Measurements from ENCODE around the gene TTLL5.

The TTLL5 gene

DNA sequence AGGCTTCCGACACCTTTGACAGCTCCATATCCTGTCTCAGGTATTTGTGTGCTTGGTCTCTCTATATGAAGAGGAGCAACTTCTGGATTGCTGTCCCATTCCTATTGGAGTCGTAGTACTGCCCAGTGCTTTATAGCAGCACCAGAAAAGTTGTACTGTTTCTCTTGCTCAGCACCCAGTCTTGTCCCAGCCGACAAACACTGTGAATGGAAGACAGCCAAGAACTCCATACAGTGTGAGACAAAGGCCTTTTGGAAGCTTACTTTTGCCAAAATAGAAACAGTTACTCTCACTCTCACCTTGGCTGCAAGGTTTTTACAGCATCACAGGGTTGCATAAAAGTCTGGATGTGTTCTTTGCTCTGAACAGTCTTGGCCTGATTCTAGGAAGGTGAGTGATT, 215.5 kb downstream of the TTLL5 start:
- no peak for DNase-seq

DNA sequence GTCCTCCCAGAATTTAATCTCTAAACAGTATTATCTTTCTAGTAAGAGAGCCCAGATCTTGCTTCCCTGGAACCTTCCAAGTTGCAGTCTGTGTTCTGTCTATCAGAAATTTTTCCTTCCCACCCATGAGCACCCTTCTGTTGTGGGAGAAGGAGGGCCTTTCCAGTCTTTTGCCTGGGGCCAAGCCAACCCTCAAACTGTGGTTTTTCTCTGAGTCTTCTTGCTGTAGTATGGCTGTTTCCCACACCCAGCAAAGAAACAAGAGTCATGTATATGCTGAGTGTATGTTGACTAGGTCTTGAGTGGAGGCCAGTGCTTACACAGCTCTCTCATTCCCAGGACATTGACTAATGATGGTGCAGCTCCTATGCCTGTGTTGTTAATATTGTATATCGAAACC, 216.2 kb downstream of the TTLL5 start:
- peak; percentile 60 for DNase-seq

DNA sequence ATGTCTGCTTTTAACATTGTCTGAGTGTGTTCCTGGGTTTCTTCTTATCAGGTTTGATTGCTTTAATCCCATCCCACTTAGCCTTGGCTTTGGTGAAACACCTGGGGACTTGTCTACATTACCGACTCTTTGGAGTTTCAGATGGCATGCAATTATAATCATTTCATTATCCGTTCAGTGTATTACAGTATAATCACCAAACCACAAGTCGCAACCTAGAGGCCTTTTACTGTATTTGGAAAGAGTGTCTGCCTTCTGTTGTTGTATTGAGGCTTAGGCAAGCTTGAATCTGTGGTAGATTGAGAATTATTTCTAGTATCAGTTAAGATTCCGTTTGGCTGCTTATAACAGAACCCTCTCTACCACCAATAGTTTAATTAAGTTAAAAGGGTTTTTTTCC, 216.8 kb downstream of the TTLL5 start:
- no peak for DNase-seq

DNA sequence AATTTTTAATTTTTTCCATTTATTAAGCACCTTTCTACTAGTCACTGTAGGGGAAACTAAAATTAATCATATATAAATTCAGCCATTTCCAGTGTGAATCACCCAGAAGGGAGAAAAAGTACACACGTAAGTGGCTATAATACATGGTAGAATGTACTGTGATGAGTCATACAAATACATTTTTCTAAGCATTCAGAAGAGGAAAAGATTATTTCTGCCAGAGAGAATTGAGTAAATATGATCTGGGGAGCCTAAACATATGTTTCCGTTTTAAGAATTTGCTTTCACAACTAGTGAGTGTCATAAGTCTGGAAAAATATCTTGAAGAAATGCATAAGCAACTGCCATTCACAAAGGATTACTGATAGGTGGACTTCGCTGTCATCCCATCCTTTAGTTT, 218.0 kb downstream of the TTLL5 start:
- no peak for DNase-seq

- DNase-seq, result no peak
Measured at GRCh38 chr14:75880512-75880911, 219.5 kb downstream of the TTLL5 start.

DNA sequence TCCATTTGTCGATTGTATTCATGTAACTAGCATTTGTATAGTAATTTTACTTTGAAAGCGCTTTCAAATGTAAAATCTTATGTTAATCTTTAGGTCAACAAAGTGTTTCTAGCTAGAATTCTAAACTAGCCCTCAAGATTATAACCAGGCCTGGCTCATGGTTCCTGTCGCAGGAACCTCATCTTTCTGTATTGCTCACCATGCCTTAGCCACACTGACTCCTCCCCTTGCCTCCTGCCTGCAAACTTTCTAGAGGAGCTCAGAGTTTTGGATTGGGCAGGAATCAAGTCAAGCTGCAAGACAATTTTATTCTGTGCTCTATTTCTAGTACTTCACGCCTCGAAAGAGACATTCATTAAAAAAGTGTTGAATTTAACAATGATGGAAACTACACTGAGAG, 220.9 kb downstream of the TTLL5 start:
- no peak for DNase-seq

DNA sequence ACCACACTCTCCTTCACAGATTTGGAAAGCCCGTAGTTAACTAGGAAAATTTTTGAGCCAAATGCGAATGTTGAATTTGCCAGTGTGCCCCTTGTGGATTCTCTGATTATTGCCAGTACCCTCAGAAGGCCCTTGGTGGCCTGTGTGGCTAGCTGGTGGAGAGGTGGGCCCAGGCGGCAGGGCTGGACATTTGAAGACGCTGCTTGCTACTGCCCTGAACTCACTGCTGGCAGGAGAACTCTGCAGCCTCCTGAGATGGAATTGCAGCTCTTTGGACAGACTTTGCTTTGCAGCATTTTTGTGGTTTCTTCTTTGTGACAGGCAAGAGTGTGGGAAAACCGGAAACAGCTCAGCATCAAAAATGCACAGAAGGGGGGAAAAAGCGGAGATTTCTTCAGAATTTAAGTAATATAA, 223.2 kb downstream of the TTLL5 start:
- DNase-seq, result peak; percentile 69

- DNase-seq, result no peak
Measured at GRCh38 chr14:75885829-75886228, 224.8 kb downstream of the TTLL5 start.

- no peak for DNase-seq
Measured at GRCh38 chr14:75886636-75887348, 225.7 kb downstream of the TTLL5 start.

DNA sequence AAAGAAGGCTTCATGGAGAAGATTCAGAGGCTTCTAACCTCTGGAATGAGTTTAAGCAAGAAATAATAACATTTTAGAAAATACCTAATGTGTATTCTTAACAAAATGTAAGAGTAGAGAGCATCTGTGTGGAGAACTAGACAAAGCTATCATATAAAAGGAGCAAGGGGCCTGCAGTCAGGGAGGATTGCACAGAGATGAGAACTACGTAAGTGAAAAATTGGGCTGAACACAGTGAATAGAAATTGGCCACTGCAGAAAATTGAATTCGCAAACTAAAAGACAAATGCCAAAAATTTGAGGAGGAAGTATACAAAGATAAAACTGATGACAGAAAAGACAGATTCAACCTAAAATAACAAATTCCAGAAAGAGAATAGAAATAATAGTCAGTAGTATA, 227.9 kb downstream of the TTLL5 start:
- no peak for DNase-seq

DNA sequence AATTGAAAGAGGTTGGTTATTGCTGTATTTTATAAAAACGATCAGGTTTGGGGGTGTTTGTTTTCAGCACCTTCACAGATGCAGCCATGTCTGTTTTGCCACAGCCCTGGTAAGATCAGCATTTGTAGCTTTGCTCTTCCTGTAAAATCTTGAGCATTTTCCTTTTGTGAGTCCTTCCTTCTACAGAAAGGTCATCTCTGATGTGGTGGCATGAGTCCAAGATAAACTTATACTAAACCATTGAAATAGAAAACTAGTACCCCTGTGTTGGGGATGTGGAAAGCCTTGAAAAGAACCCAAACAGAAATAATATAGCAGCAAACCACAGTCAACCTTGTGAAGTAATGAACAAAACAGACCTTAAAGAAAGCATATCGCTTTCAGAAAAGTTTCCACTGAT, 235.3 kb downstream of the TTLL5 start:
- no peak for DNase-seq

DNA sequence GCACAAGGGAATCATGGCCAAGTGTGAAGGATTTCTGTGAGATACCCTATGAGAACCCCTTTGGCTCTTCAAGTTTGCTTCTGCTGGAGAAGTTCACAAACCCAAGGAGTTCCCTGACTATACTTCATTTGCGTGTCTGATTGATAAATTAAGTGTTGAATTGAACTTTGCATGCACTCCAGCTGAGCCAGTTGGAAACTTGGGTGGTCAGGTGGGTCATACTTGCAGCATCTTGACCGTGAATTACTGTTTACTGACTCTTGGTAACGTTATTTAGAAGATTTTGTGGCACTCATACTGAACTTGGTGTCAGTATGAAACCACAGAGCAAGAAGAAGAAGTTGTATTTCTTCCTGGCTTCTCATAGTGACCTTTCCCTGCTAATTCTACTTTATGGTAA, 243.3 kb downstream of the TTLL5 start:
- no peak for DNase-seq

DNA sequence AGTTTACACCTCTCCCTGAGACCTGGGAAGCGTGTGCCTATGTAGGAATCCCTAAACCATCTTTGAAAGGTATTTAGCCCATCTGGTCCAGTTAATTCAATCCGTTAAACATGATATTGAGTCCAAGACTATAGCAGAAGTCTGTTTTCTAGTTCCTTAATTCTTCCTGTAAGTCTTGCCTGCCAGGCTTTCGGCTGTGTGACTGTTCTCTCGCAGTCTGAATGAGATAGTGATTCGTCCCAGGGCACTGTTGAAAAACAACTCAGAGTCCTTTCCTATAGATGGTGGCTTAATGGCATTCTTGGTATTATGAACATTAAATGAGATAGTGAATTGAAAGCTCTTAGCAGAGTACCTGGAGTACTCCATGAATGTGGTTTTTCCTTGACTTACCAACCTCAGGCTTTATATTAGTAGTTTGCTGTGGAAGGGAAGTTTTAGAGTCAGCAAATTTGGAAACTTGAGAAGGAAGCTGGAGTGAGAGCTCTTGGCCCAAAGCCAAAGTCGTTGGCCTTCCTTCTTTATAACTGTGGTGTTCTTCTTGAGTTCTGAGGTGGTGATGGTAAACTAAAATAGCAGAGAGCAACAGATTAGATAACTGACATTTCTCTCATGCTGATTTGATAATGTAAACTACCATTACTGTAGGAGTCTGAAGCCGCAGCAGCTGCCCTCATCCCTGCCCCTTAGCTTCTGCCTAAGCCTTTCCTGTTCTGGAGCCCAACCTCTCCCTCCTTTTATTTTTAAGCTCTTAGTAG, 244.3 kb downstream of the TTLL5 start:
- DNase-seq, result no peak

DNA sequence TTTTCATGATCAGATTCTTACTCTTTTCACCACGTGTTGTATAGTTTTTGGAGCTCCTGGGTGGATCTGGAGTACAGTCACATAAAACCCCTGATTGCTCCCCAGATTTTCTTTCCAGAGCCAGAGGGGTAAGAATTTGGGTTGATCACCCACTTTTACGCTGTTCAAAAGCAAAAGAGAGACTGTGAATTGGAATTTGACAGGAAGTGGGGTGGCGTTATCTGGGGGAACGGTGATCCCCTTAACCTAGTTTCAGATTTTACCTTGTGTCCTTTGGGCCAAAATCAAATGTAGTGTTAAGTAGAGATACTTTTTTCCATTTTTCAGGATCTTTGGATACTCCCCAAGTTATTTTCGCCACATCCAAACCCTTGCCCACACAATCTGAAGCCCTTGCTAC, 245.2 kb downstream of the TTLL5 start:
- DNase-seq, result no peak

DNA sequence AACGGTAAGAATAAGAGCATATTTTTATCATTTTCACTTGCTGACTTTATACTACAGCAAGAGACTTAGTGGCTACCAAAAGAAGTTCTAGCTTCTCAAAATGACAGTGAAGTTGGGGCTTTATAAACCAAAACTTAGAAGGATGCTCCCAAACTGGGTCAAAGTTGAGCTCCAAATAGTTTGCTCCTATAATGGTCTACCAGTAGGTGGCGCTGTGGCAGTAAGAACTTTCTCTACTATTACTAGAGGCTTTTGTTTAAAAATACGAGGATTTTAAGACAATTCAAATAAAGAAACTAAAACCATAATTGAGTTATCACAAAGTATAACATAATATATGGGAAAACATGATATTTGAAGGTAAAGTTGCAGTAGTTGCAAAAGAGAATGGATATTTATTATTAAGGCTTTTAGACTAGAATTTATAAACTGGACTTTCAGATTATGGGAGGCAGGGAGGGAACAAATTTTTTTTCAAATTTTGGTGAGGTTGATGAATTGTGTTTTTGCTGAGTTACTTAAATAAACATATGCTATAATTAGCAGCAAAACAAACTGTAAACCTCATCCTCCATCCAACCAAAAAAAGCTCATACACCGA, 245.7 kb downstream of the TTLL5 start:
- DNase-seq, result peak; percentile 67

DNA sequence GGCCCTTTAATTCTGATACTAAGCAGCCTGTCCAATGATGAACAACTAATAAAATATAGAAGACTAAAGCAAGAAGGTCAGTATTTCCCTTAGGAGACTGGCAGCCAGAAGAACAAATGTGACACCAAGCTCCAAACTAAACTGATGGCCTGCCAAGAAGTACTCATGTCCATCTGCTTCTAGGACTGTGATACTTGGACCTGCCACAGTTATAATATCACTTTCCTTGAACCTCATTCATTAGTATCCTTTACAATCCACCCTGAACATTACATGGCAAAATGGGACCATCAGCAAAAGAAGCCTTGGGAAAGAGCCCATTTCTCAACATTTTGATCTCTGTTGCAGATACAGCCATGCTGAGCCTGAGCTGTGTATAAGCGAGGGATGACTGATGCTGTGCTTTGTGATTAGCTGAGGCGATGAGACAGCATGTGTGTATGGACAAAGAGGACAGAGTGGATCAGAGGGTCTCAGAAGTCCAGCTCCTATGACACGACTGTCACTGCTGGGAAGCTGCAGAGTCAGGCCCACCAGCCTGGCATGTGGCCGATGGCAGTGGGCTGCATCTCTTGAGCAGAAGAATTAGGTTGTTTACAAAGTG, 246.8 kb downstream of the TTLL5 start:
- DNase-seq, result no peak

DNA sequence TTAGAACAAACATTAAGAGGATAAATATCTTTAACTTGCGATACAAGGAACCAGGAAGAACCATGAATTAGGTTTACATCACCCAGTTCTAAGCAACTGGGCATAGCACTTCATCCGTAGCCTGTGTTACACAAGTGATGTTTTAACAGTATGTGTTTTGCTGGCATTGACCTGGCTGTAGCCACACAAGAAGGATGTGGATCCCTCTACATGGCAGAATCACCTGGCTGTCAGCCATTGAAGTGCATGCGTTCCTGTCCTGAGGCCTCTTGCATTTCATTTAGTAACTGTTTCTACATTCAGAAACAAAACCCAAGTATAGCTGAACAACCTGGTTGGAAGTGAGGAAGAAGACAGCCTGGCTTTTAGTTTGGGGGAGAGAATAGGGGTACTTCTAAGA, 248.6 kb downstream of the TTLL5 start:
- no peak for DNase-seq

DNA sequence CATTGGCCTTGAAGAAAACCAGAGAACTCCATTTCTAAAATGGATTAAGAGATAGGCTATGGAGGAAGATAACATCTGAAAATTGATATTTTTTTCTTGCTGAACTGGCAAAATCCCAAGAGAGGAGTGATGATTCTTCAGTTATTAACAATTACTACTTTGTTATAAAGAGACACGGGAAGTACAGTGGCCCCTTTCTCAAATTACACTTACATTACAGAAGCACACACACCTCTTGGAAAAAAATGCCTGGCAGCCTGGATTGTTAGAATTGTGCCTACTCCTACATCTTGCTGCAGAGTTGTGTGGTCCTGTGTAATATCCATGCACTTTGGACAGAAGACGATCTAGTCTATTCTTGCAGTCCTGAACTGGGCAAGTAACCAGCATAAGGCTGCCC, 249.0 kb downstream of the TTLL5 start:
- DNase-seq, result no peak

- DNase-seq, result no peak
Measured at GRCh38 chr14:75911883-75912282, 250.8 kb downstream of the TTLL5 start.

DNA sequence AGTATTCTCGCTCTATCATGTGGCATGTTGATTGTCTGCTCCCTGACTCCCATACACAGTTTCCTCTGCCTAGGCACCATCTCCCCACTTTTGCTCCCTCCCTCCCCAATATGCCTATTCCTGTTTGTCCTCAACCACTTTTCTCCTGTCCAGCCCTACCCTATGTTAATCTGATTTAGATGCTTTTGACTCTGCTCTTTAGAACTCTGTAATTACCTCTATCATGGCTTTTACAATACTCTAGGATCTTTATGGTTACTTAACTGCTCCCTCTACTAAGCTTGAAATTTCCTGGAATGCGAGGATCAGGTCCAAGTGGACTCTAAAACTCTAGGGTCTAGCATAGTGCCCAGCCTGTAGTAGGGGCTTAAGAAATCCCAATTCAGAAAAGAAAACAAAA, 252.1 kb downstream of the TTLL5 start:
- no peak for DNase-seq

- no peak for DNase-seq
Measured at GRCh38 chr14:75915045-75915444, 254.0 kb downstream of the TTLL5 start.

DNA sequence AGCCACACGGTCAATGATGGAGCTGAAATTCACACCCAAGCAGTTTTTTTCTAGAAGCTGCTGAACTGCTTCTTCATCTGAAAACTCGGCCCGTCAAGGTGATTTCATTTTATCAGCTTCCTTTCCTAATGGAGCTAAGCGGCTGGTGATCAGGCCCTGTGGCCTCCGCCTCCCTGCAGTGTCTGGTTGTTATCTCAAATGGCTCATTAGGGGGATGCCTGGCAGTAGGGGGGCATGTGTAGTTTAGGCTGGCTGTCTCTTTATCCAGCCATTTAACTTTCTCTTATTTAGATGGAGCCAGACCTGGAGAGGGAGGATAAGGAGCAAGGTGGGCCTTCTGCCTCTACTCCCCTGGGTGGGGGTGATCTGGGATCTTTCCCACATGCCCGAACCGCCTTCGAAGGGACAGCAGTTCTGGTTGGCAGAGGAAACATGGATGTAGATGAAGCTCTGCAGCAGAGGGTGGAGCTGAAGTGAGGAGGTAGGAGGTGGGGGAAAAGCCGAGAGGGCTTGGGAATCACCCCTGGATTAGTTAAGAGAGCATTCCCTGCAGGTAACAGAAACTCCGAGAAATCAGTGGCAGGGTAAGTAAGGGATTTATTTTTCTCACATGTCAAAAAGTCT, 256.4 kb downstream of the TTLL5 start:
- DNase-seq, result no peak

DNA sequence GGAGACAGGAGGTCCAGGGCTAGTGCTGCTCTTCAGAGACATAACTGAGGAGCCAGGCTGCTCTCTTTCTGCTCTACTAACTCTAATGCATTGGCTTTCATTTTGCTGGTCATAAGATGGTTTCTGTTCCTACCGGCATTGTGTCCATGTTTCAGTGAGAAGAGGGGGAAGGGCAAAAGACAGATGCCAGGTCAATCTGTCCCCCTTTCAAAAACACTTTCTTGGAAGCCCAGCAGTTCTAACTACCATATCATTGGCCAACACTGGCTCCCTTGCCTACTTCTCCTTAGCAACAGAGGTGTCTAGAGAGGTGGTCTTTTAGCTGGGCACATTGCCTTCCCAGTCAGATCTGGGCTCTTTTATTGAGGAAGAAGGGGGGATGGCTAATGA, 256.9 kb downstream of the TTLL5 start:
- no peak for DNase-seq
